ENCODE data around the gene NR5A2. TPM values are rescaled to one million over a fixed set of nuclear protein-coding genes. Genes with fewer than 3 reads are reported as not detected.

Gene NR5A2
- polyA plus RNA-seq, 1 donor (not counting 4 experiments of a cell fraction or from before 2014, with no cell fraction given), result 0.05 TPM

DNA sequence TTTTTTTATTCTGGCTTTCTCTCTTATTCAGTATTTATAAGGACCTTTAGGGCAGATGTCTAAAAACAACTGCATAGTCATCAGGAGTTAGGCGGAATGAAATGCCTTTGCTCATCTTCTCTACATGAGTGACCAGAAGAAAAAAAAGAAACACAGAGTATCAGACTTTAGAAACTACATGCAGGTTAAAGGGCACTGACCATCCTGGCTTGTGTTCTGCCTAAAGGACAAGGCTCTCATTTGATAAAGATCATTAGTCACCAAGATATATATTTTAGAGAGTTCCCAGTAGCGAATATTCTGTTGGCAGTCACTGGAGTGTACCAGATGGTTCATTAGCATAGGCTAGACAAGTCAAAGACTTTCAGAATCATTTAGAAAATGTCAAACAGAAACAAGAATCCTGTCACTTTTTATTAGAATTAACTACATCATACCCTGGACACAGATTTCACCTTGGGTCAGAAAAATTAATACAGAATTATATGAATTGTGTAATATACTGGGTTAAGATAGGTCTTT lies 145.6 kb downstream of the NR5A2 start:
- Histone ChIP-seq H3K9me3 (ENCODE audit: control insufficient read depth, low read depth, low read length) (no peaks in the 10 kb centered on the region), H3K4me3 (ENCODE audit: control insufficient read depth in 2 of 3, extremely low read depth in 1 of 3, insufficient read depth in 2 of 3, low read depth in 1 of 3, low read length in 3 of 3) (no peak overlapping the region), H3K79me2 (ENCODE audit: control insufficient read depth, insufficient read depth, low read length) (no peaks in the 10 kb centered on the region), H3K9ac (ENCODE audit: control insufficient read depth, extremely low read depth, insufficient read depth, low read length) (no peak overlapping the region), H3K36me3 (ENCODE audit: control insufficient read depth in 2 of 2, extremely low read depth in 1 of 2, insufficient read depth in 2 of 2, low read length in 2 of 2) (no peaks in the 10 kb centered on the region), H3K4me2 (ENCODE audit: control insufficient read depth, extremely low read depth, insufficient read depth, low read depth, low read length) (no peak overlapping the region), H3K27me3 (ENCODE audit: control insufficient read depth, extremely low read depth, insufficient read depth, low read length) (no peaks in the 10 kb centered on the region), H3K9me1 (ENCODE audit: control insufficient read depth, extremely low read depth, insufficient read depth, low read length) (no peaks in the 10 kb centered on the region), H3K27ac (ENCODE audit: control insufficient read depth, insufficient read depth, low read length) (no peak overlapping the region), H4K20me1 (ENCODE audit: control insufficient read depth, extremely low read depth, insufficient read depth, low read length) (no peaks in the 10 kb centered on the region), H3K4me1 (ENCODE audit: control insufficient read depth, extremely low read depth, insufficient read depth, low read length) (peaks cover 5% of the 10 kb centered on the region), H2AFZ (ENCODE audit: control insufficient read depth, low read length) (no peak overlapping the region)
- FAIRE-seq (no peak), DNase-seq (ENCODE audit: low read depth, low spot score) (no peak)
- no peak for TF ChIP-seq EZH2 (IDR thresholded peaks at IDR 0.05; ENCODE audit: low read length)
- TF ChIP-seq, protein P1, sequence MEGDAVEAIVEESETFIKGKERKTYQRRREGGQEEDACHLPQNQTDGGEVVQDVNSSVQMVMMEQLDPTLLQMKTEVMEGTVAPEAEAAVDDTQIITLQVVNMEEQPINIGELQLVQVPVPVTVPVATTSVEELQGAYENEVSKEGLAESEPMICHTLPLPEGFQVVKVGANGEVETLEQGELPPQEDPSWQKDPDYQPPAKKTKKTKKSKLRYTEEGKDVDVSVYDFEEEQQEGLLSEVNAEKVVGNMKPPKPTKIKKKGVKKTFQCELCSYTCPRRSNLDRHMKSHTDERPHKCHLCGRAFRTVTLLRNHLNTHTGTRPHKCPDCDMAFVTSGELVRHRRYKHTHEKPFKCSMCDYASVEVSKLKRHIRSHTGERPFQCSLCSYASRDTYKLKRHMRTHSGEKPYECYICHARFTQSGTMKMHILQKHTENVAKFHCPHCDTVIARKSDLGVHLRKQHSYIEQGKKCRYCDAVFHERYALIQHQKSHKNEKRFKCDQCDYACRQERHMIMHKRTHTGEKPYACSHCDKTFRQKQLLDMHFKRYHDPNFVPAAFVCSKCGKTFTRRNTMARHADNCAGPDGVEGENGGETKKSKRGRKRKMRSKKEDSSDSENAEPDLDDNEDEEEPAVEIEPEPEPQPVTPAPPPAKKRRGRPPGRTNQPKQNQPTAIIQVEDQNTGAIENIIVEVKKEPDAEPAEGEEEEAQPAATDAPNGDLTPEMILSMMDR (optimal IDR thresholded peaks at IDR 0.05 in 1 of 3, IDR thresholded peaks at IDR 0.05 in 1 of 3, conservative IDR thresholded peaks at IDR 0.05 in 1 of 3; ENCODE audit: extremely low read depth in 1 of 3, insufficient read depth in 2 of 3, low read length in 3 of 3), result no peak
- dilution Hi-C loops (cut with MboI; ENCODE audit: extremely low pct_ligation_motif_present, low sequenced_read_pairs), result no loop called here

DNA sequence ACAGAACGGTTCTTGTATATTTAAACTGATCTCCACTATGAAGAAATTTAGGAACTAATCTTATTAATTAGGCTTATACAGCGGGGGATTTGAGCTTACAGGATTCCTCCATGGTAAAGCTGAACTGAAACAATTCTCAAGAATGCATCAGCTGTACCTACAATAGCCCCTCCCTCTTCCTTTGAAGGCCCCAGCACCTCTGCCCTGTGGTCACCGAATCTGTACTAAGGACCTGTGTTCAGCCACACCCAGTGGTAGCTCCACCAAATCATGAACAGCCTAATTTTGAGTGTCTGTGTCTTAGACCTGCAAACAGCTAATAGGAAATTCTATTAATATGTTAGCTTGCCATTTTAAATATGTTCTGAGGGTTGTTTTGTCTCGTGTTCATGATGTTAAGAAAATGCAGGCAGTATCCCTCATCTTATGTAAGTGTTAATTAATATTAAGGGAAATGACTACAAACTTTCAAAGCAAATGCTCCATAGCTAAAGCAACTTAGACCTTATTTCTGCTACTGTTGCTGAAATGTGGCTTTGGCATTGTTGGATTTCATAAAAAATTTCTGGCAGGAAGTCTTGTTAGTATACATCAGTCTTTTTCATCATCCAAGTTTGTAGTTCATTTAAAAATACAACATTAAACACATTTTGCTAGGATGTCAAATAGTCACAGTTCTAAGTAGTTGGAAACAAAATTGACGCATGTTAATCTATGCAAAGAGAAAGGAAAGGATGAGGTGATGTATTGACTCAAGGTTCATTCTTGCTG lies 147.2 kb downstream of the NR5A2 start:
- no peak for FAIRE-seq
- Histone ChIP-seq H3K9ac (ENCODE audit: control insufficient read depth, extremely low read depth, insufficient read depth, low read length) (no peak overlapping the region), H3K9me3 (ENCODE audit: control insufficient read depth, low read depth, low read length) (no peaks in the 10 kb centered on the region), H3K4me3 (ENCODE audit: control insufficient read depth in 2 of 3, extremely low read depth in 1 of 3, insufficient read depth in 2 of 3, low read depth in 1 of 3, low read length in 3 of 3) (no peak overlapping the region), H4K20me1 (ENCODE audit: control insufficient read depth, extremely low read depth, insufficient read depth, low read length) (no peaks in the 10 kb centered on the region), H2AFZ (ENCODE audit: control insufficient read depth, low read length) (no peak overlapping the region), H3K27ac (ENCODE audit: control insufficient read depth, insufficient read depth, low read length) (no peak overlapping the region), H3K36me3 (ENCODE audit: control insufficient read depth in 2 of 2, extremely low read depth in 1 of 2, insufficient read depth in 2 of 2, low read length in 2 of 2) (no peaks in the 10 kb centered on the region), H3K4me1 (ENCODE audit: control insufficient read depth, extremely low read depth, insufficient read depth, low read length) (peaks cover 6% of the 10 kb centered on the region), H3K4me2 (ENCODE audit: control insufficient read depth, extremely low read depth, insufficient read depth, low read depth, low read length) (no peak overlapping the region), H3K27me3 (ENCODE audit: control insufficient read depth, extremely low read depth, insufficient read depth, low read length) (no peaks in the 10 kb centered on the region), H3K9me1 (ENCODE audit: control insufficient read depth, extremely low read depth, insufficient read depth, low read length) (no peaks in the 10 kb centered on the region), H3K79me2 (ENCODE audit: control insufficient read depth, insufficient read depth, low read length) (no peaks in the 10 kb centered on the region)
- no peak for DNase-seq (ENCODE audit: low read depth, low spot score)
- dilution Hi-C loops (cut with MboI; ENCODE audit: extremely low pct_ligation_motif_present, low sequenced_read_pairs), result no loop called here
- no peak for TF ChIP-seq EZH2 (IDR thresholded peaks at IDR 0.05; ENCODE audit: low read length)
- TF ChIP-seq, protein P1 (optimal IDR thresholded peaks at IDR 0.05 in 1 of 3, IDR thresholded peaks at IDR 0.05 in 1 of 3, conservative IDR thresholded peaks at IDR 0.05 in 1 of 3; ENCODE audit: extremely low read depth in 1 of 3, insufficient read depth in 2 of 3, low read length in 3 of 3), result no peak

Data from keratinocyte (primary cell).